Natural killer cell (primary cell): ENCODE measurements around the gene TRNP1. TPM values are rescaled to one million over a fixed set of nuclear protein-coding genes. Genes with fewer than 3 reads are reported as not detected.

ENCODE experiments used
- ATAC-seq, 3 donors: fragments of 150-1000 bp in 2 of 3; fragments of 200-7000 bp in 1 of 3; cut with Tn5 transposase; 1 replicate in 1 of 3; 2 replicates in 2 of 3; pipeline ENCODE4 v1.10.0; 2021; ENCODE audit warnings: mild to moderate bottlenecking in 2 of 3, moderate library complexity in 2 of 3
- DNase-seq, 2 donors: peaks; one replicate each; pipeline versions ENCODE4 v3.0.0 to v3.0.0-alpha.2; 2013 to 2021; ENCODE audit warnings: mixed read lengths in 1 of 2
- H3K27ac ChIP-seq: one replicate; pipeline ENCODE4 v1.5.1; 2013; ENCODE audit warnings: mild to moderate bottlenecking, low read length
- H3K27me3 ChIP-seq: one replicate; pipeline ENCODE4 v1.6.1; 2013; ENCODE audit warnings: low read length; ENCODE audit not compliant: control insufficient read depth, insufficient read depth
- H3K36me3 ChIP-seq: one replicate; pipeline ENCODE4 v1.6.1; 2013; ENCODE audit warnings: low read length; ENCODE audit not compliant: control insufficient read depth, insufficient read depth
- H3K4me1 ChIP-seq: one replicate; pipeline ENCODE4 v1.6.1; 2013; ENCODE audit warnings: low read length; ENCODE audit not compliant: control insufficient read depth, insufficient read depth
- H3K4me3 ChIP-seq: one replicate; pipeline ENCODE4 v1.5.1; 2013; ENCODE audit warnings: low read length
- H3K9me3 ChIP-seq: one replicate; pipeline ENCODE4 v1.6.1; 2013; ENCODE audit warnings: low read length; ENCODE audit not compliant: control insufficient read depth, insufficient read depth
- H3K27ac Mint-ChIP-seq, 2 donors: one replicate each; pipeline ENCODE4 v1.8.0; 2022; ENCODE audit warnings: mild to moderate bottlenecking in 2 of 2, mixed read lengths in 2 of 2, moderate library complexity in 1 of 2
- H3K27me3 Mint-ChIP-seq, 2 donors: one replicate each; pipeline ENCODE4 v1.8.0; 2022; ENCODE audit warnings: low read depth in 2 of 2, mixed read lengths in 2 of 2
- H3K36me3 Mint-ChIP-seq: one replicate; pipeline ENCODE4 v1.8.0; 2022; ENCODE audit warnings: mixed read lengths
- H3K4me1 Mint-ChIP-seq, 2 donors: one replicate each; pipeline ENCODE4 v1.8.0; 2022; ENCODE audit warnings: mixed read lengths in 2 of 2
- H3K4me3 Mint-ChIP-seq: one replicate; pipeline ENCODE4 v1.8.0; 2022; ENCODE audit warnings: mild to moderate bottlenecking, moderate library complexity, mixed read lengths
- H3K9me3 Mint-ChIP-seq, 2 donors: one replicate each; pipeline ENCODE4 v1.8.0; 2022; ENCODE audit warnings: mixed read lengths in 2 of 2
- WGBS: methylation state at CpG from one replicate; pipeline ENCODE4 v1.1.7; 2013; ENCODE audit warnings: missing lambda C conversion rate; ENCODE audit not compliant: insufficient coverage; 5-methylcytosine and 5-hydroxymethylcytosine counted together
- intact Hi-C: fragments of 100-400 bp; cut with micrococcal nuclease; formaldehyde crosslinking; loops from one replicate; pipeline ENCODE4 v1.14.2; 2022
- total RNA-seq, 4 donors: library from RNA; stranded (reverse); fragments of 120-200 nt in 1 of 4; gene quantifications; one replicate each; pipeline versions ENCODE4 v1.2.3 to v1.2.4, GENCODE V29; 2013 to 2022
- TF ChIP-seq, protein P1 (sequence below): fragments of 200-600 bp; IDR thresholded peaks from one replicate; pipeline ENCODE4 v1.8.0; 2022; ENCODE audit warnings: antibody characterized with exemption

TRNP1 gene
- total RNA-seq, 3 donors from 2014 or later (not counting 1 experiment from before 2014, with no cell fraction given): 0.18 to 3.0 (median 0.95) TPM

GRCh38 chr1:27035344-27035743 lies 41.9 kb downstream of the TRNP1 start:
- no peaks in the 10 kb centered on the region for H3K4me1 Mint-ChIP-seq
- H3K36me3 Mint-ChIP-seq: no peaks in the 10 kb centered on the region
- H3K9me3 Mint-ChIP-seq: no peaks in the 10 kb centered on the region
- Histone ChIP-seq H3K4me3 (no peak overlapping the region), H3K9me3 (no peaks in the 10 kb centered on the region), H3K27ac (no peak overlapping the region), H3K4me1 (peaks cover 7% of the 10 kb centered on the region), H3K27me3 (no peaks in the 10 kb centered on the region), H3K36me3 (no peaks in the 10 kb centered on the region)
- H3K27ac Mint-ChIP-seq: no peak overlapping the region
- WGBS: 99% methylated on average over 4 of the region's 4 CpGs
- DNase-seq (no peak), ATAC-seq (no peak)
- peaks cover 0 to 16% of the 10 kb centered on the region in 2 donors for H3K27me3 Mint-ChIP-seq
- intact Hi-C loops: no loop called here
- TF ChIP-seq, protein P1, sequence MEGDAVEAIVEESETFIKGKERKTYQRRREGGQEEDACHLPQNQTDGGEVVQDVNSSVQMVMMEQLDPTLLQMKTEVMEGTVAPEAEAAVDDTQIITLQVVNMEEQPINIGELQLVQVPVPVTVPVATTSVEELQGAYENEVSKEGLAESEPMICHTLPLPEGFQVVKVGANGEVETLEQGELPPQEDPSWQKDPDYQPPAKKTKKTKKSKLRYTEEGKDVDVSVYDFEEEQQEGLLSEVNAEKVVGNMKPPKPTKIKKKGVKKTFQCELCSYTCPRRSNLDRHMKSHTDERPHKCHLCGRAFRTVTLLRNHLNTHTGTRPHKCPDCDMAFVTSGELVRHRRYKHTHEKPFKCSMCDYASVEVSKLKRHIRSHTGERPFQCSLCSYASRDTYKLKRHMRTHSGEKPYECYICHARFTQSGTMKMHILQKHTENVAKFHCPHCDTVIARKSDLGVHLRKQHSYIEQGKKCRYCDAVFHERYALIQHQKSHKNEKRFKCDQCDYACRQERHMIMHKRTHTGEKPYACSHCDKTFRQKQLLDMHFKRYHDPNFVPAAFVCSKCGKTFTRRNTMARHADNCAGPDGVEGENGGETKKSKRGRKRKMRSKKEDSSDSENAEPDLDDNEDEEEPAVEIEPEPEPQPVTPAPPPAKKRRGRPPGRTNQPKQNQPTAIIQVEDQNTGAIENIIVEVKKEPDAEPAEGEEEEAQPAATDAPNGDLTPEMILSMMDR: no peak
- H3K4me3 Mint-ChIP-seq: no peak overlapping the region

DNA sequence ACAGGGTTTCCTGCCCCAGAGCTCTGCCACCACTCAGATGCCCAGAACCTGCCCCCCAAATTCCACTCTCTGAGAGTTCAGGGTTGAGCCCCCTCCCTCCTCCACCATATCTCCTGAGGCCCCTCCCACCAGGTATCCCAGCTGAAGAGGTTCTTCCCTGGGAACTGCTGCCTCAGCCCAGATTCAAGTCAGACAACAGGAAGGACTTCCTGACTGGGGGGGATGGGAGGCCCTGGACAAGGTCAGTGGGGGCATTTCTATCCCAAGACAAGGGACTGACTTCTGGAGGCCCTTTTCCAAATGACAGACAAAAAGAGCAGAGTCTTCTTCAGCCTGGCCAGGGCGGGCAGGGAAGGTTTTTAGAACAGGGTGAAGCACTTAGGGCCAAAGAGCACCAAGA lies 43.2 kb downstream of the TRNP1 start:
- no peak for ATAC-seq
- peaks cover 0 to 16% of the 10 kb centered on the region in 2 donors for H3K27me3 Mint-ChIP-seq
- H3K27me3 ChIP-seq: no peaks in the 10 kb centered on the region

DNA sequence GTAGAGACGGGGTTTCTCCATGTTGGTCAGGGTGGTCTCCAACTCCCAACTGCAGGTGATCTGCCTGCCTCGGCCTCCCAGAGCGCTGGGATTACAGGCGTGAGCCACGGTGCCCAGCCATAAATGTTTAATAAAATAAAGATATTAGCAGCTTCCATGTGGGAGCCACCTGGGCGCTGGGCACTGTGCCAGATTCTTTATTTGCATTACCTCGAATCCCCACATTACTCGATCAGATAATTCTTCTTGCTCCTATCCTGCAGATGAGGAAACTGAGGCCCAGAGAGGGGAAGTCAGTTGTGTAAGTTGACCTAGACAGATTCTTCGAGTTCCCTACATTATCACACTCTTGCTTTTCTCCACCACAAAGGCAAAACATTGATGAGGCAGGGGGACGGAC lies 44.0 kb downstream of the TRNP1 start:
- Mint-ChIP-seq H3K27ac (no peak overlapping the region), H3K9me3 (no peaks in the 10 kb centered on the region)
- H3K27ac ChIP-seq: no peak overlapping the region

More for the DNA sequence above, 43.2 kb downstream of the TRNP1 start:
- H3K9me3 ChIP-seq: no peaks in the 10 kb centered on the region
- Mint-ChIP-seq H3K4me3 (no peak overlapping the region), H3K4me1 (no peaks in the 10 kb centered on the region), H3K36me3 (no peaks in the 10 kb centered on the region), H3K27ac (no peak overlapping the region), H3K9me3 (no peaks in the 10 kb centered on the region)
- TF ChIP-seq, protein P1: no peak
- no peaks in the 10 kb centered on the region for H3K36me3 ChIP-seq
- peaks cover 2% of the 10 kb centered on the region for H3K4me1 ChIP-seq
- intact Hi-C loops: no loop called here
- no peak for DNase-seq
- H3K4me3 ChIP-seq: no peak overlapping the region
- no peak overlapping the region for H3K27ac ChIP-seq
- 89% methylated on average over 1 of the region's 1 CpG for WGBS

GRCh38 chr1:27038020-27038419 lies 44.5 kb downstream of the TRNP1 start:
- H3K4me3 ChIP-seq: no peak overlapping the region
- H3K36me3 ChIP-seq: no peaks in the 10 kb centered on the region
- H3K9me3 ChIP-seq: no peaks in the 10 kb centered on the region
- no peaks in the 10 kb centered on the region for H3K27me3 ChIP-seq
- TF ChIP-seq, protein P1: no peak
- intact Hi-C loops: no loop called here
- Mint-ChIP-seq H3K36me3 (no peaks in the 10 kb centered on the region), H3K9me3 (no peaks in the 10 kb centered on the region), H3K27me3 (peaks cover 0 to 16% of the 10 kb centered on the region in 2 donors), H3K27ac (no peak overlapping the region), H3K4me3 (no peak overlapping the region), H3K4me1 (no peaks in the 10 kb centered on the region)
- no peaks in the 10 kb centered on the region for H3K4me1 ChIP-seq
- no peak overlapping the region for H3K27ac ChIP-seq
- WGBS: 88% methylated on average over 7 of the region's 7 CpGs
- ATAC-seq: no peak
- DNase-seq: no peak

More for the DNA sequence above, 44.0 kb downstream of the TRNP1 start:
- Histone ChIP-seq H3K4me3 (no peak overlapping the region), H3K9me3 (no peaks in the 10 kb centered on the region), H3K4me1 (no peaks in the 10 kb centered on the region), H3K36me3 (no peaks in the 10 kb centered on the region), H3K27me3 (no peaks in the 10 kb centered on the region)
- H3K27me3 Mint-ChIP-seq: peaks cover 0 to 16% of the 10 kb centered on the region in 2 donors
- DNase-seq: no peak
- no peak for ATAC-seq
- intact Hi-C loops: no loop called here
- WGBS: 72% methylated on average over 10 of the region's 10 CpGs
- no peaks in the 10 kb centered on the region for H3K36me3 Mint-ChIP-seq
- H3K4me1 Mint-ChIP-seq: no peaks in the 10 kb centered on the region
- no peak overlapping the region for H3K4me3 Mint-ChIP-seq
- TF ChIP-seq, protein P1: no peak
